ENCODE measurements around the gene CHRDL2. TPM values are rescaled to one million over a fixed set of nuclear protein-coding genes. Genes with fewer than 3 reads are reported as not detected.
A peak's percentile ranks its signal among the peaks of the same experiment; 100 is the strongest.

CHRDL2 gene
- total RNA-seq, 3 donors from 2014 or later: 4.2 TPM; not detected in 2

- peak overlapping the region; percentile 79 to 82 for H3K27ac ChIP-seq
- intact Hi-C loops (cut with DNase I; ENCODE audit: low total_unique reads): no loop called here
- no peaks in the 10 kb centered on the region for H3K36me3 ChIP-seq
- H3K9me3 ChIP-seq: no peaks in the 10 kb centered on the region
- peak in 1 of 2 donors; percentile 25 for DNase-seq (ENCODE audit: low spot score in 2 of 2)
- no peak overlapping the region for H3K4me3 ChIP-seq
- TF ChIP-seq POLR2AphosphoS5 (IDR thresholded peaks at IDR 0.05) (no peak), POLR2A (IDR thresholded peaks at IDR 0.05) (no peak), CTCF (IDR thresholded peaks at IDR 0.05) (no peak)
- no peaks in the 10 kb centered on the region for H3K27me3 ChIP-seq
- H3K4me1 ChIP-seq: peaks cover 0 to 6% of the 10 kb centered on the region in 2 donors
Measured at GRCh38 chr11:74673693-74674360, 57.4 kb downstream of the CHRDL2 start.

- Histone ChIP-seq H3K9me3 (no peaks in the 10 kb centered on the region), H3K27ac (peak overlapping the region; percentile 79 to 82), H3K4me1 (peaks cover 0 to 6% of the 10 kb centered on the region in 2 donors), H3K27me3 (no peaks in the 10 kb centered on the region), H3K4me3 (no peak overlapping the region), H3K36me3 (no peaks in the 10 kb centered on the region)
- DNase-seq (ENCODE audit: low spot score in 2 of 2): peak; percentile 45 to 53
- intact Hi-C loops (cut with DNase I; ENCODE audit: low total_unique reads): no loop called here
- TF ChIP-seq POLR2AphosphoS5 (IDR thresholded peaks at IDR 0.05): peak in 2 of 3 donors; percentile 43 to 76
- TF ChIP-seq POLR2A (IDR thresholded peaks at IDR 0.05): no peak
Measured at GRCh38 chr11:74672956-74673692, 58.1 kb downstream of the CHRDL2 start.

- peaks cover 0 to 6% of the 10 kb centered on the region in 2 donors for H3K4me1 ChIP-seq
- H3K27ac ChIP-seq: peak overlapping the region; percentile 79 to 82
- no peak overlapping the region for H3K4me3 ChIP-seq
- no peaks in the 10 kb centered on the region for H3K36me3 ChIP-seq
- intact Hi-C loops (cut with DNase I; ENCODE audit: low total_unique reads): no loop called here
- TF ChIP-seq POLR2AphosphoS5 (IDR thresholded peaks at IDR 0.05) (no peak), CTCF (IDR thresholded peaks at IDR 0.05) (no peak), POLR2A (IDR thresholded peaks at IDR 0.05) (no peak)
- no peaks in the 10 kb centered on the region for H3K9me3 ChIP-seq
- no peak for DNase-seq (ENCODE audit: low spot score in 2 of 2)
- no peaks in the 10 kb centered on the region for H3K27me3 ChIP-seq
Measured at GRCh38 chr11:74672332-74672955, 58.8 kb downstream of the CHRDL2 start.

GRCh38 chr11:74671520-74672196, 59.6 kb downstream of the CHRDL2 start:
- no peak overlapping the region for H3K4me3 ChIP-seq
- TF ChIP-seq POLR2AphosphoS5 (IDR thresholded peaks at IDR 0.05): no peak
- no peak for TF ChIP-seq POLR2A (IDR thresholded peaks at IDR 0.05)
- no peak for TF ChIP-seq CTCF (IDR thresholded peaks at IDR 0.05)
- H3K9me3 ChIP-seq: no peaks in the 10 kb centered on the region
- H3K27me3 ChIP-seq: no peaks in the 10 kb centered on the region
- peak overlapping the region; percentile 79 to 82 for H3K27ac ChIP-seq
- H3K4me1 ChIP-seq: peaks cover 0 to 6% of the 10 kb centered on the region in 2 donors
- H3K36me3 ChIP-seq: no peaks in the 10 kb centered on the region
- peak in 1 of 2 donors; percentile 42 for DNase-seq (ENCODE audit: low spot score in 2 of 2)
- intact Hi-C loops (cut with DNase I; ENCODE audit: low total_unique reads): no loop called here

GRCh38 chr11:74670171-74670570, 61.1 kb downstream of the CHRDL2 start:
- H3K27me3 ChIP-seq: no peaks in the 10 kb centered on the region
- no peak for DNase-seq (ENCODE audit: low spot score in 2 of 2)
- intact Hi-C loops (cut with DNase I; ENCODE audit: low total_unique reads): no loop called here
- no peak overlapping the region for H3K4me3 ChIP-seq
- peaks cover 0 to 6% of the 10 kb centered on the region in 2 donors for H3K4me1 ChIP-seq
- no peaks in the 10 kb centered on the region for H3K36me3 ChIP-seq
- H3K27ac ChIP-seq: no peak overlapping the region
- no peaks in the 10 kb centered on the region for H3K9me3 ChIP-seq
- TF ChIP-seq POLR2AphosphoS5 (IDR thresholded peaks at IDR 0.05) (no peak), CTCF (IDR thresholded peaks at IDR 0.05) (no peak), POLR2A (IDR thresholded peaks at IDR 0.05) (no peak)

Measured in breast epithelium (tissue), 4 donors.